GM12878 (cell line): ENCODE data around the gene TTLL4.

Experiments
- BCLAF1 ChIP-seq: fragments of 450-650 bp; IDR thresholded peaks from 2 replicates; pipeline ENCODE4 v1.6.1; 2017; ENCODE audit warnings: antibody characterized with exemption, mild to moderate bottlenecking, moderate library complexity
- CREB1 ChIP-seq: IDR thresholded peaks from 2 replicates; pipeline ENCODE4 v1.6.1; 2012; ENCODE audit warnings: low read depth, mild to moderate bottlenecking, inconsistent platforms
- CTCF ChIP-seq, 3 experiments: IDR thresholded peaks in 2 of 3; conservative IDR thresholded peaks in 1 of 3; 2 replicates each; pipeline ENCODE4 v1.5.1; 2011; ENCODE audit warnings: low read depth in 3 of 3, low read length in 3 of 3, mild to moderate bottlenecking in 3 of 3, control low read depth in 2 of 3, moderate library complexity in 2 of 3, inconsistent platforms in 1 of 3, mixed read lengths in 1 of 3; ENCODE audit not compliant: control insufficient read depth in 2 of 3, insufficient read depth in 1 of 3; ENCODE audit errors: extremely low read depth in 1 of 3
- EZH2 ChIP-seq: IDR thresholded peaks from 2 replicates; pipeline ENCODE4 v1.6.1; 2012; ENCODE audit warnings: low read depth, mild to moderate bottlenecking, control low read depth, inconsistent platforms, low read length, borderline replicate concordance; ENCODE audit not compliant: control insufficient read depth
- FOXM1 ChIP-seq: IDR thresholded peaks from 2 replicates; pipeline ENCODE4 v1.6.1; 2012; ENCODE audit warnings: low read depth, mild to moderate bottlenecking, inconsistent platforms, low read length, moderate library complexity
- GABPA ChIP-seq: IDR thresholded peaks from 2 replicates; pipeline ENCODE4 v1.6.1; 2014; ENCODE audit warnings: antibody characterized with exemption, low read depth, mild to moderate bottlenecking, inconsistent platforms
- MAX ChIP-seq: IDR thresholded peaks from 2 replicates; pipeline ENCODE4 v1.6.1; 2012; ENCODE audit warnings: low read depth, low read length, improper control_type of control experiment
- MTA2 ChIP-seq: fragments of 450-650 bp; IDR thresholded peaks from 2 replicates; pipeline ENCODE4 v1.6.1; 2016; ENCODE audit warnings: low read depth, mild to moderate bottlenecking, moderate library complexity
- NFIC ChIP-seq: IDR thresholded peaks from 2 replicates; pipeline ENCODE4 v1.6.1; 2012; ENCODE audit warnings: low read depth, mild to moderate bottlenecking, inconsistent platforms, low read length, moderate library complexity
- NFYB ChIP-seq: IDR thresholded peaks from 2 replicates; pipeline ENCODE4 v1.6.1; 2011; ENCODE audit warnings: low read depth, mild to moderate bottlenecking, low read length, improper control_type of control experiment, moderate library complexity; ENCODE audit not compliant: insufficient read depth
- ZZZ3 ChIP-seq: IDR thresholded peaks from 2 replicates; pipeline ENCODE4 v1.6.1; 2011; ENCODE audit warnings: low read depth; ENCODE audit not compliant: control insufficient read depth, insufficient read length

GRCh38 chr2:218761795-218762194 is 51.2 kb downstream of the TTLL4 start:
- no peak for TF ChIP-seq ZZZ3
- no peak for TF ChIP-seq EZH2
- TF ChIP-seq MAX: no peak
- no peak for TF ChIP-seq CTCF (IDR thresholded peaks at IDR 0.05 in 2 of 3, conservative IDR thresholded peaks at IDR 0.05 in 1 of 3; ENCODE audit: control insufficient read depth in 2 of 3, extremely low read depth in 1 of 3, insufficient read depth in 1 of 3, low read depth in 3 of 3, low read length in 3 of 3)
- TF ChIP-seq FOXM1: no peak
- TF ChIP-seq BCLAF1: no peak
- TF ChIP-seq GABPA: no peak
- no peak for TF ChIP-seq NFIC
- no peak for TF ChIP-seq CREB1
- no peak for TF ChIP-seq NFYB
- TF ChIP-seq MTA2: no peak
